ENCODE measurements around the gene SCAPER. TPM values are rescaled to one million over a fixed set of nuclear protein-coding genes. Genes with fewer than 3 reads are reported as not detected.

Gene SCAPER
- total and polyA plus RNA-seq, 2 of the 4 experiments (the other 2 are of a cell fraction) = 2.9 to 9.7 TPM

GRCh38 chr15:76664411-76664810, 240.7 kb downstream of the SCAPER start:
- no peak overlapping the region for H2BK120ac ChIP-seq (ENCODE audit: low read depth, low read length)
- no peak for DNase-seq
- H3K4ac ChIP-seq (ENCODE audit: low read depth, low read length) = no peak overlapping the region
- no peaks in the 10 kb centered on the region for H3K36me3 ChIP-seq (ENCODE audit: control insufficient read depth, insufficient read depth, low read length)
- intact Hi-C loops (cut with micrococcal nuclease) (no loop called here), in situ Hi-C loops (cut with MboI; ENCODE audit: low sequenced_read_pairs) (no loop called here), dilution Hi-C loops (cut with HindIII; ENCODE audit: low sequenced_read_pairs, unreplicated experiment) (no loop called here)
- H3K9me1 ChIP-seq (ENCODE audit: insufficient read depth, low read length) = no peaks in the 10 kb centered on the region
- H3K4me2 ChIP-seq (ENCODE audit: low read depth, low read length) = no peak overlapping the region
- H3K79me1 ChIP-seq (ENCODE audit: low read depth in 1 of 2, low read length in 2 of 2) = no peaks in the 10 kb centered on the region; a peak in 1 of 4 replicates
- no peak overlapping the region for H3K56ac ChIP-seq (ENCODE audit: extremely low read depth, insufficient read depth, low read length)
- H3K4me1 ChIP-seq (ENCODE audit: control insufficient read depth, insufficient read depth, low read length) = no peaks in the 10 kb centered on the region
- no peak overlapping the region for H2AK5ac ChIP-seq (ENCODE audit: low read depth, low read length)
- H2AK9ac ChIP-seq (replicated peaks; ENCODE audit: low read depth, low read length, poor library complexity) = no peak overlapping the region
- no peaks in the 10 kb centered on the region for H3K27me3 ChIP-seq (ENCODE audit: control insufficient read depth, insufficient read depth, low read length)
- no peak overlapping the region for H4K8ac ChIP-seq (ENCODE audit: low read depth in 2 of 2, low read length in 2 of 2)
- ChIA-PET POLR2A (ENCODE audit: unreplicated experiment) (no interaction called here), CTCF (no interaction called here)
- H4K20me1 ChIP-seq (ENCODE audit: insufficient read depth, low read length) = no peaks in the 10 kb centered on the region
- H3K27ac ChIP-seq (ENCODE audit: insufficient read depth, low read length) = no peak overlapping the region
- H3K23ac ChIP-seq (ENCODE audit: low read depth, low read length) = no peak overlapping the region
- no peak overlapping the region for H3K14ac ChIP-seq (replicated peaks; ENCODE audit: low read depth, low read length)
- H2BK20ac ChIP-seq (ENCODE audit: low read depth, low read length) = no peak overlapping the region
- no CpG with 5 or more reads among the region's 2 CpGs for WGBS, 2 experiments (ENCODE audit: extremely low coverage in 2 of 2, insufficient read length in 1 of 2)
- no peak overlapping the region for H4K5ac ChIP-seq (ENCODE audit: low read depth, low read length)
- no peak for TF ChIP-seq RFX5 (IDR thresholded peaks at IDR 0.05; ENCODE audit: low read depth, low read length)
- no peak for TF ChIP-seq MXI1 (IDR thresholded peaks at IDR 0.05; ENCODE audit: borderline replicate concordance, low read depth, low read length)
- no peak for TF ChIP-seq USF2 (IDR thresholded peaks at IDR 0.05; ENCODE audit: low read depth, low read length)
- no peak for TF ChIP-seq CEBPB (IDR thresholded peaks at IDR 0.05; ENCODE audit: low read depth, low read length)
- TF ChIP-seq BHLHE40 (IDR thresholded peaks at IDR 0.05; ENCODE audit: low read depth, low read length) = no peak
- TF ChIP-seq FOS (IDR thresholded peaks at IDR 0.05; ENCODE audit: low read depth, low read length) = no peak
- no TSS peak for BruUV-seq (replicated peaks)
- no peak overlapping the region for H2BK5ac ChIP-seq (ENCODE audit: low read depth, low read length, poor library complexity, severe bottlenecking)
- no peak for ATAC-seq (ENCODE audit: low read depth)
- H3K4me3 ChIP-seq (ENCODE audit: insufficient read depth, low read depth, low read length) = no peak overlapping the region
- H4K91ac ChIP-seq (ENCODE audit: insufficient read depth, low read depth, low read length) = no peak overlapping the region
- no peak overlapping the region for H3K9ac ChIP-seq (ENCODE audit: low read depth, low read length)
- no peaks in the 10 kb centered on the region for H3K9me3 ChIP-seq (ENCODE audit: control insufficient read depth, insufficient read depth, low read length)
- H3K18ac ChIP-seq (ENCODE audit: low read depth, low read length) = no peak overlapping the region
- H2AFZ ChIP-seq (replicated peaks; ENCODE audit: low read length, poor library complexity) = no peak overlapping the region
- H2BK15ac ChIP-seq (ENCODE audit: low read depth, low read length) = no peak overlapping the region
